ENCODE results near the gene C19orf12.

- TF ChIP-seq, protein P1, sequence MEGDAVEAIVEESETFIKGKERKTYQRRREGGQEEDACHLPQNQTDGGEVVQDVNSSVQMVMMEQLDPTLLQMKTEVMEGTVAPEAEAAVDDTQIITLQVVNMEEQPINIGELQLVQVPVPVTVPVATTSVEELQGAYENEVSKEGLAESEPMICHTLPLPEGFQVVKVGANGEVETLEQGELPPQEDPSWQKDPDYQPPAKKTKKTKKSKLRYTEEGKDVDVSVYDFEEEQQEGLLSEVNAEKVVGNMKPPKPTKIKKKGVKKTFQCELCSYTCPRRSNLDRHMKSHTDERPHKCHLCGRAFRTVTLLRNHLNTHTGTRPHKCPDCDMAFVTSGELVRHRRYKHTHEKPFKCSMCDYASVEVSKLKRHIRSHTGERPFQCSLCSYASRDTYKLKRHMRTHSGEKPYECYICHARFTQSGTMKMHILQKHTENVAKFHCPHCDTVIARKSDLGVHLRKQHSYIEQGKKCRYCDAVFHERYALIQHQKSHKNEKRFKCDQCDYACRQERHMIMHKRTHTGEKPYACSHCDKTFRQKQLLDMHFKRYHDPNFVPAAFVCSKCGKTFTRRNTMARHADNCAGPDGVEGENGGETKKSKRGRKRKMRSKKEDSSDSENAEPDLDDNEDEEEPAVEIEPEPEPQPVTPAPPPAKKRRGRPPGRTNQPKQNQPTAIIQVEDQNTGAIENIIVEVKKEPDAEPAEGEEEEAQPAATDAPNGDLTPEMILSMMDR (conservative IDR thresholded peaks at IDR 0.05 in 1 of 2, IDR thresholded peaks at IDR 0.05 in 1 of 2; ENCODE audit: low read depth in 1 of 2, low read length in 2 of 2) = no peak
- TF ChIP-seq EZH2 (IDR thresholded peaks at IDR 0.05; ENCODE audit: low read length, missing control alignments) = no peak
These were observed 47.7 kb downstream of the C19orf12 start for GRCh38 chr19:29667387-29667783.
